RWPE2 (cell line): ENCODE data around the gene SIPA1L3.
"Not testable (repeated sequence)": the region's sequence is repeated elsewhere in the genome, so short reads cannot be mapped to it uniquely, and the experiment has no call there.

ENCODE experiments used
- ATAC-seq: fragments of 200-7000 bp; cut with Tn5 transposase; 3 replicates; pipeline ENCODE4 v1.9.1; 2021; ENCODE audit warnings: low read depth
- DNase-seq: peaks from one replicate; pipeline ENCODE4 v3.0.0-alpha.2; 2020; ENCODE audit warnings: low spot score
- H3K27ac ChIP-seq: fragments of 450-650 bp; 2 replicates; pipeline ENCODE4 v1.5.1; 2017; ENCODE audit warnings: mild to moderate bottlenecking; ENCODE audit not compliant: poor library complexity, severe bottlenecking
- H3K27me3 ChIP-seq: fragments of 250-450 bp; sonication (Bioruptor Pico); 2 replicates; pipeline ENCODE4 v1.5.1; 2021; ENCODE audit warnings: mild to moderate bottlenecking, moderate library complexity; ENCODE audit not compliant: insufficient read depth, poor library complexity, severe bottlenecking
- H3K36me3 ChIP-seq: fragments of 250-450 bp; sonication (Bioruptor Pico); 2 replicates; pipeline ENCODE4 v1.5.1; 2020; ENCODE audit warnings: low read depth, mild to moderate bottlenecking, moderate library complexity
- H3K4me1 ChIP-seq: fragments of 250-450 bp; sonication (Bioruptor Pico); 2 replicates; pipeline ENCODE4 v1.5.1; 2021; ENCODE audit warnings: mild to moderate bottlenecking, moderate library complexity; ENCODE audit not compliant: insufficient read depth, poor library complexity, severe bottlenecking
- H3K4me3 ChIP-seq: fragments of 250-450 bp; sonication (Bioruptor Pico); 2 replicates; pipeline ENCODE4 v1.5.1; 2021; ENCODE audit warnings: mild to moderate bottlenecking, moderate library complexity; ENCODE audit not compliant: severe bottlenecking
- H3K9me3 ChIP-seq: fragments of 250-450 bp; sonication (Bioruptor Pico); 2 replicates; pipeline ENCODE4 v1.5.1; 2021; ENCODE audit warnings: mild to moderate bottlenecking, moderate library complexity; ENCODE audit not compliant: severe bottlenecking
- CTCF ChIP-seq: fragments of 450-650 bp; IDR thresholded peaks from one replicate; pipeline ENCODE4 v1.5.1; 2017; ENCODE audit warnings: mild to moderate bottlenecking, moderate library complexity; ENCODE audit not compliant: poor library complexity, severe bottlenecking

SIPA1L3 gene

GRCh38 chr19:38224014-38224862 is 317.2 kb downstream of the SIPA1L3 start, which contains the start of gene DPF1:
Gene DPF1, minus strand, starts transcription at chr19:38224222. Its CDS starts 80 bp downstream, at chr19:38224142.
- H3K9me3 ChIP-seq: no peaks in the 10 kb centered on the region
- peak within 1 kb of the TSS; percentile 41 for H3K4me3 ChIP-seq
- peaks cover 3% of the 10 kb centered on the region for H3K27me3 ChIP-seq
- H3K27ac ChIP-seq: no peak within 1 kb of the TSS
- H3K36me3 ChIP-seq: no peaks in the 10 kb centered on the region
- DNase-seq (peak; percentile 88), ATAC-seq (peak; percentile 94)
- no peaks in the 10 kb centered on the region for H3K4me1 ChIP-seq
- TF ChIP-seq CTCF: peak; percentile 32

- H3K27me3 ChIP-seq, ATAC-seq, H3K4me1 ChIP-seq, H3K9me3 ChIP-seq, H3K36me3 ChIP-seq, H3K4me3 ChIP-seq, H3K27ac ChIP-seq, DNase-seq: not testable (repeated sequence)
These were observed 317.8 kb downstream of the SIPA1L3 start for GRCh38 chr19:38224863-38225218.

GRCh38 chr19:38227287-38228004 is 320.4 kb downstream of the SIPA1L3 start:
- Histone ChIP-seq H3K27me3 (peaks cover 3% of the 10 kb centered on the region), H3K9me3 (no peaks in the 10 kb centered on the region), H3K4me1 (no peaks in the 10 kb centered on the region), H3K36me3 (no peaks in the 10 kb centered on the region), H3K4me3 (no peak overlapping the region), H3K27ac (no peak overlapping the region)
- DNase-seq (no peak), ATAC-seq (no peak)
- no peak for TF ChIP-seq CTCF

- Histone ChIP-seq H3K4me3 (no peak overlapping the region), H3K27ac (no peak overlapping the region)
- ATAC-seq: no peak
These were observed 321.0 kb downstream of the SIPA1L3 start for GRCh38 chr19:38228005-38228377.

More at GRCh38 chr19:38228005-38228377, 321.0 kb downstream of the SIPA1L3 start:
- no peak for TF ChIP-seq CTCF
- no peak for DNase-seq
- H3K36me3 ChIP-seq: no peaks in the 10 kb centered on the region
- peaks cover 3% of the 10 kb centered on the region for H3K27me3 ChIP-seq
- H3K9me3 ChIP-seq: no peaks in the 10 kb centered on the region
- H3K4me1 ChIP-seq: no peaks in the 10 kb centered on the region
